GM20000 (cell line): Measurements from ENCODE around the gene ADK.

Source experiments
- DNase-seq: peaks from one replicate; pipeline ENCODE4 v3.0.0; 2012; ENCODE audit warnings: low spot score
- TF ChIP-seq, protein P1 (sequence below): IDR thresholded peaks from 2 replicates; pipeline ENCODE4 v1.5.1; 2012; ENCODE audit warnings: mild to moderate bottlenecking, control low read depth; ENCODE audit errors: extremely low read depth, missing control alignments

ADK gene

DNA sequence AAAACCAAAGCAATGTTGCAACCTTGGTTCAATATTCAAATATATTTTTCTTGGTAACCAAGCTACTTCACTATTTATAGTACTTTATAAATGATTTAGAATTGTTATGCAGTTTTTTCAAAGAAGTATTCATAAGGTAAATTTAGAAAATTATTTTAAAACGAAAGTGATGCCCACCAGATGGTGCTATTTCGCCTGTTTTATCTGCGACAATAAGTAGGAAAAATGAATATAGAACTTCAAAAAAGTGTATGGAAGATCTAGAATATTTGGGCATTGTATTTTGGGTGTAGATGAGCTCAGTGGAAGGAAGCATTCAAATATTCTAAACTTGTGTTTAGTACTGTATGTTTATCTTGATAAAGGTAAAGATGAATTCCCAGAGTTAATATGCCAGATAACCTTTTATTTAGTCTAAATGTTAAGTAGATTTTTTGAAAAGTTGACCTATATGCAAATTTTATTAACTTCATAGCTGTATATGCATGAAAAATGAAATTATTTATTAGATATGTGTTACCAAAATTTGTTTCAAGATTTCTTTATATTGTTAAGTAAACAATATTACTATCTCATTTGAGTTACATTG lies 93.2 kb downstream of the ADK start:
- DNase-seq, result no peak
- TF ChIP-seq, protein P1, sequence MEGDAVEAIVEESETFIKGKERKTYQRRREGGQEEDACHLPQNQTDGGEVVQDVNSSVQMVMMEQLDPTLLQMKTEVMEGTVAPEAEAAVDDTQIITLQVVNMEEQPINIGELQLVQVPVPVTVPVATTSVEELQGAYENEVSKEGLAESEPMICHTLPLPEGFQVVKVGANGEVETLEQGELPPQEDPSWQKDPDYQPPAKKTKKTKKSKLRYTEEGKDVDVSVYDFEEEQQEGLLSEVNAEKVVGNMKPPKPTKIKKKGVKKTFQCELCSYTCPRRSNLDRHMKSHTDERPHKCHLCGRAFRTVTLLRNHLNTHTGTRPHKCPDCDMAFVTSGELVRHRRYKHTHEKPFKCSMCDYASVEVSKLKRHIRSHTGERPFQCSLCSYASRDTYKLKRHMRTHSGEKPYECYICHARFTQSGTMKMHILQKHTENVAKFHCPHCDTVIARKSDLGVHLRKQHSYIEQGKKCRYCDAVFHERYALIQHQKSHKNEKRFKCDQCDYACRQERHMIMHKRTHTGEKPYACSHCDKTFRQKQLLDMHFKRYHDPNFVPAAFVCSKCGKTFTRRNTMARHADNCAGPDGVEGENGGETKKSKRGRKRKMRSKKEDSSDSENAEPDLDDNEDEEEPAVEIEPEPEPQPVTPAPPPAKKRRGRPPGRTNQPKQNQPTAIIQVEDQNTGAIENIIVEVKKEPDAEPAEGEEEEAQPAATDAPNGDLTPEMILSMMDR, result no peak

DNA sequence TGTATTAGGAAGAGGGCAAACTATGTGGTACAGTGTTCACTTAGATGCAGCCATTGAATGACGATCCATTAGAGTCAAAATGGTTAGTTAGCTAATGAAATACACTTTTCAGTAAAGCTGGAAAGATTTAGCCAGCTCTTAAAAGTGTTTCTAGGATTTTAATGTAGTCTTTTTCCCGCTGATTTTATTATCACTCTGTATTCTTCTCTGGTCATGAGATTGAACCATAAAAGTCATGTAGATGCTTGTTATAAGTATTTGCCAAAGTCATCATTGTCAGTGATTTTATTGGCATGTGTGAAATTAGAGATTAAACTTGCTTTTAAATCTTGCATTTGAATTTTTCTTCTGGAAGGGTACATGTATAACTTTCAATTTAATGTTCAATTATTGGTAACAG lies 93.8 kb downstream of the ADK start:
- TF ChIP-seq, protein P1, result no peak

DNA sequence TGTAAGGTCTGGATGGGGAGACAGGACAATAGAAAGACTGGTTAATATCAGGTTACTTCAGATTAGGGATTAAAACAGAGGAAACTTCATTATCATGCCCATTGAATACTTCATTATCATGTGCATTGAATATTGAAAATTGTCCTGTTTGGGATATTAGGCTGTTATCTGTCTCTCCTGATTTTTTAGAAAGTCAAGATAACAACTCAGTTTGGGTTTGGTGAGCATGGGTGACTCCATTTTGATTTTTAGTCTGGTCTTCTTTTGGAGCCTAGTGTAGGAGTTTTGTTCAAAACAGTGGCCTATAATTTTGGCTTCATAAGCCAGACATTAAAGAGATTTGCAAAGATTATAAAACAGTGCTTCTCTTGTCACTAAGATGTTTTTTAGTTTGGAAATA lies 95.5 kb downstream of the ADK start:
- TF ChIP-seq, protein P1, result no peak

More for the DNA sequence above, 93.8 kb downstream of the ADK start:
- no peak for DNase-seq

DNA sequence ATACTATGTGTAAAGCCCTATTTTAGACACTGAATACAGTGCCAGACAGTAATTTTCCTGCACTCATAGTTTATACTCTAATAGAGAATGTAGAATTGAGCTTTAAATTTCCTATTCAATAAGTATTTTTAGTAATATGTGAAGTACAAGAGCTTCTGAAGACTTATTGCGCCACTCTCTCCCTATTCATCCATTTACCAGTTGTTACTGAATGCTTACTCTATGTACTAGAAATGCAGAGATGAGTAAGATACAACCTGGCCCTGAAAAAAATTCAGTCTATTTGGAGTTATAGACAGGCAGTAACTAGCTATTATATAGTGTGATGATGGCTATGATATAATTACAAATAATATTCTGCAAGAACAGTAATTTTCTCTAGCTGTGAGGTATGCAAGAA lies 98.8 kb downstream of the ADK start:
- TF ChIP-seq, protein P1, result no peak
- no peak for DNase-seq

More for the DNA sequence above, 95.5 kb downstream of the ADK start:
- DNase-seq, result no peak

DNA sequence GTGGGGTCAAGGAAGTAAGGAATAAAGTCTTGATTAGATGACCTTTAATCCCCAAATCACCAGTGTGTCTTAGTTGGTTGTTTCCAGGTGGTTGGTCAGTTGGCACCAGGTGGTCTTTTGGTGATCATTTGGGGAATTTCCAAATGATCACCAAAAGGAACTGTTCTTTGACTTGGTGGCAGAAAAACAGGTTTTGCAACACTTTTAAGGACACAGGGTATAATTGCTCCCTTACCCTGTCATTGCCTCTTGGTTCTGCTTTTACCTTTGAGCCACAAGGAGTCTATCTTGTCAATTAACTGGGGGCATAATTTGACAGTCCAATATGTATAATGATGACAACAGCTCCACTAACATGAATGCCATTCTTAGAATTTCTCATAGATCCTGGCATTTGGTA lies 104.2 kb downstream of the ADK start:
- no peak for DNase-seq
- TF ChIP-seq, protein P1, result no peak

DNA sequence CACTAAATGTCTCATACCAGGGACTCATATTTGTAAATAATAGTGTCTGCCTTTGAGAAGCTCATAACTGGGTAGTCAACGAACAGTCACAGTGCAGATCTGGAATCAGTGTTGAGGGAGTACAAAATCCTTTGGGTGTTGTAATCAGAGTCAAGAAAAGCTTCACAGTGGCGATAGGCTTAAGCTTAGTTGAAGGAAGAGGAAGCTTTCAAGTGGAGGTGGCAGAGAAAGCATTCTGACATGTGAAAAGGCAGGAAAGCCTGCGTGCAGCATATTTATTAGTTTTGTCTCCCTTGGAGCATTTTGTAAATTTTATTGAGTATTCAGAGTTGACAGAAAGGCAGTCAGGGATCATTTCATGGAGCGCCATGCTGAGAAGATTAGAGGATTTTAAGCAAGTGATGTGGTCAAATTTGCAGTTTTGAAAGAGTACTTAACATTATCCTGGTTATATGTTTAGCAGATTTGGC lies 104.9 kb downstream of the ADK start:
- TF ChIP-seq, protein P1, result no peak

DNA sequence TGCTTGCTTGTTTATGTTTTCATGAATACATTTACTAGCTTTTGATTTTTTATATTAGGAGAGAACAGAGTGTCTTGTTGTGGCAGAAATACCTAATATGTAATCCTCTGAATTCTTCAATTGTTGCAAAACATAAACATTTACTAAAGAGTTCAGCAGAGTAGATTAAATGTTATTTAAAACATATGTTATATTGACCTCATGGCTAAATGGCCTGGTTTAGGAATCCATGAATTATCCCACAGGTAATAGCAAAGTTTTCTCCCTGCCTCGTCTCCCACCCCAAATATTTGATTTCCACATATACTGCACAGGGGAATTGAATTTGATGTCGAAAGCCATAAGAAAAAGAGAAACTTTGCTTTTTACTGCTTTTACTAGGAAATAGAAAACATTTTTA lies 111.8 kb downstream of the ADK start:
- TF ChIP-seq, protein P1, result no peak
- no peak for DNase-seq

More for the DNA sequence above, 104.9 kb downstream of the ADK start:
- DNase-seq, result no peak
